Endothelial cell of umbilical vein (primary cell): ENCODE data around the gene TLE1. TPM values are rescaled to one million over a fixed set of nuclear protein-coding genes. Genes with fewer than 3 reads are reported as not detected.

Experiments used
- BruUV-seq: library from RNA; stranded (reverse); fragments of 400-500 nt; replicated peaks from 2 replicates; lab custom pipeline; 2021; lab: Mats Ljungman, UMichigan
- CTCF ChIA-PET: fragments of 300-600, 350-600 bp; sonication (Branson Sonifier 250); formaldehyde crosslinking; loops from one replicate; lab custom pipeline; 2021; ENCODE audit warnings: antibody characterized with exemption, inconsistent platforms; lab: Charles Lee
- POLR2A ChIA-PET: fragments of 300-600, 350-600 bp; sonication (Branson Sonifier 250); formaldehyde crosslinking; loops from one replicate; lab custom pipeline; 2021; ENCODE audit warnings: antibody characterized with exemption, inconsistent platforms; lab: Charles Lee
- DNase-seq: peaks from one replicate; pipeline ENCODE4 v3.0.0-alpha.2; 2011; ENCODE audit warnings: low read depth, low spot score
- FAIRE-seq: peaks from 2 replicates; lab custom pipeline; 2011; peaks lifted over from hg19 to GRCh38; lab: Jason Lieb, UNC
- H2AFZ ChIP-seq: 2 replicates; pipeline ENCODE4 v1.6.0; 2012; ENCODE audit warnings: low read depth, low read length, control low read depth, inconsistent platforms
- H3K27ac ChIP-seq: 2 replicates; pipeline ENCODE4 v1.5.1; 2011; ENCODE audit warnings: low read depth, mild to moderate bottlenecking, control low read depth, low read length, moderate library complexity; ENCODE audit not compliant: insufficient read depth
- H3K27me3 ChIP-seq, 2 experiments: 2 replicates each; pipeline versions ENCODE4 v1.6.0 to v1.6.1; 2011; ENCODE audit warnings: low read length in 2 of 2, mixed read lengths in 1 of 2; ENCODE audit not compliant: control insufficient read depth in 2 of 2, insufficient read depth in 2 of 2
- H3K36me3 ChIP-seq, 2 experiments: 2 replicates in 1 of 2; 3 replicates in 1 of 2; pipeline ENCODE4 v1.5.1; 2011; ENCODE audit warnings: low read length in 2 of 2, mild to moderate bottlenecking in 1 of 2, moderate library complexity in 1 of 2; ENCODE audit not compliant: control insufficient read depth in 2 of 2, insufficient read depth in 2 of 2; ENCODE audit errors: extremely low read depth in 1 of 2
- H3K4me1 ChIP-seq: 3 replicates; pipeline ENCODE4 v1.5.1; 2011; ENCODE audit warnings: mild to moderate bottlenecking, low read length; ENCODE audit not compliant: control insufficient read depth, insufficient read depth; ENCODE audit errors: extremely low read depth
- H3K4me2 ChIP-seq: 2 replicates; pipeline ENCODE4 v1.6.1; 2011; ENCODE audit warnings: low read length, control low read depth, mixed read lengths; ENCODE audit not compliant: insufficient read depth
- H3K4me3 ChIP-seq, 3 experiments: fragments of 200-600 bp in 1 of 3; sonication (generic), shearing (Covaris generic) in 1 of 3; replicated peaks in 1 of 3; 2 replicates each; pipeline ENCODE4 v1.5.1; 2011 to 2016; ENCODE audit warnings: control low read depth in 3 of 3, low read length in 3 of 3, mild to moderate bottlenecking in 2 of 3, inconsistent platforms in 1 of 3, low read depth in 1 of 3, moderate library complexity in 1 of 3; ENCODE audit not compliant: insufficient read depth in 1 of 3
- H3K79me2 ChIP-seq: 2 replicates; pipeline ENCODE4 v1.6.0; 2012; ENCODE audit warnings: low read length, inconsistent platforms; ENCODE audit not compliant: control insufficient read depth, insufficient read depth
- H3K9ac ChIP-seq: replicated peaks from 2 replicates; pipeline ENCODE3; 2011; ENCODE audit warnings: low read length, control low read depth; ENCODE audit not compliant: insufficient read depth; ENCODE audit errors: extremely low read depth
- H3K9me1 ChIP-seq: replicated peaks from 3 replicates; pipeline ENCODE4 v1.6.0; 2011; ENCODE audit warnings: mild to moderate bottlenecking, low read length; ENCODE audit not compliant: control insufficient read depth, insufficient read depth; ENCODE audit errors: extremely low read depth
- H3K9me3 ChIP-seq: replicated peaks from 2 replicates; pipeline ENCODE4 v1.5.1; 2012; ENCODE audit warnings: low read length, inconsistent platforms; ENCODE audit not compliant: control insufficient read depth, insufficient read depth
- H4K20me1 ChIP-seq: replicated peaks from 2 replicates; pipeline ENCODE3; 2011; ENCODE audit warnings: mild to moderate bottlenecking, low read length; ENCODE audit not compliant: control insufficient read depth, insufficient read depth; ENCODE audit errors: extremely low read depth
- CTCF ChIP-seq, 2 donors: IDR thresholded peaks; 1 replicate in 1 of 2; 2 replicates in 1 of 2; pipeline ENCODE4 v1.5.1; 2011; ENCODE audit warnings: low read length in 2 of 2, mild to moderate bottlenecking in 2 of 2, moderate library complexity in 2 of 2, control low read depth in 1 of 2, inconsistent platforms in 1 of 2, low read depth in 1 of 2; ENCODE audit not compliant: insufficient read depth in 1 of 2; ENCODE audit errors: extremely low read depth in 1 of 2
- EZH2 ChIP-seq: IDR thresholded peaks from 2 replicates; pipeline ENCODE4 v1.6.1; 2012; ENCODE audit warnings: borderline replicate concordance, low read depth, mild to moderate bottlenecking, moderate library complexity, low read length, inconsistent platforms; ENCODE audit not compliant: severe bottlenecking
- FOS ChIP-seq: IDR thresholded peaks from 2 replicates; pipeline ENCODE4 v1.6.1; 2011; ENCODE audit warnings: mild to moderate bottlenecking, low read length, moderate library complexity, borderline replicate concordance; ENCODE audit not compliant: insufficient read depth
- GATA2 ChIP-seq: IDR thresholded peaks from 2 replicates; pipeline ENCODE4 v1.7.0; 2011; ENCODE audit warnings: low read depth, mild to moderate bottlenecking, moderate library complexity, mixed read lengths, low read length; ENCODE audit not compliant: insufficient read length, insufficient read depth
- MYC ChIP-seq: IDR thresholded peaks from one replicate; pipeline ENCODE4 v1.6.1; 2011; ENCODE audit warnings: mild to moderate bottlenecking, low read depth, low read length
- POLR2AphosphoS5 ChIP-seq: IDR thresholded peaks from 2 replicates; pipeline ENCODE4 v1.6.1; 2012; ENCODE audit warnings: low read depth, mild to moderate bottlenecking, control low read depth, low read length, moderate library complexity; ENCODE audit not compliant: insufficient read depth
- dilution Hi-C: fragments of 300-500 bp; cut with MboI; formaldehyde crosslinking; loops from one replicate; pipeline ENCODE4 v1.15.0; 2019; ENCODE audit warnings: low sequenced_read_pairs; ENCODE audit not compliant: extremely low pct_ligation_motif_present
- intact Hi-C: fragments of 100-400 bp; cut with micrococcal nuclease; formaldehyde crosslinking; loops from one replicate; pipeline ENCODE4 v1.10.0; 2022
- polyA plus RNA-seq, 4 experiments: library from polyadenylated mRNA; depleted of rRNA in 3 of 4; stranded (reverse) in 3 of 4; unstranded in 1 of 4; fragments of >200 nt; gene quantifications; 2 replicates each; pipeline versions ENCODE4 v1.2.1 to v1.2.3, GENCODE V29; 2011 to 2012; ENCODE audit warnings: missing spikeins in 1 of 4
- total RNA-seq: library from RNA; stranded (reverse); gene quantifications from 2 replicates; pipeline ENCODE4 v1.2.3, GENCODE V29; 2021
- TF ChIP-seq, protein P1 (sequence below): IDR thresholded peaks from 2 replicates; pipeline ENCODE4 v1.6.1; 2011; ENCODE audit not compliant: insufficient read depth, insufficient read length

The TLE1 gene
- total and polyA plus RNA-seq, 2 donors (not counting 3 experiments of a cell fraction or from before 2014, with no cell fraction given) = 55.0 to 58.2 TPM

GRCh38 chr9:81540142-81540710 is 149.1 kb downstream of the TLE1 start:
- POLR2A ChIA-PET = no interaction called here
- Histone ChIP-seq H2AFZ (no peak overlapping the region), H3K4me1 (peaks cover 8% of the 10 kb centered on the region), H3K27me3 (no peaks in the 10 kb centered on the region), H3K36me3 (no peaks in the 10 kb centered on the region), H3K4me3 (no peak overlapping the region), H3K27ac (no peak overlapping the region), H3K79me2 (no peaks in the 10 kb centered on the region), H3K9ac (no peak overlapping the region), H3K9me3 (no peaks in the 10 kb centered on the region), H3K9me1 (no peaks in the 10 kb centered on the region), H4K20me1 (no peaks in the 10 kb centered on the region), H3K4me2 (no peak overlapping the region)
- dilution Hi-C loops (no loop called here), intact Hi-C loops (loop anchor here (5.0 kb wide), 2 partner anchors 57 to 147 kb away; partner anchors contain the start of gene TLE1)
- CTCF ChIA-PET = interaction anchor here (1.2 kb wide), 1 partner anchor 58 kb away, joined by 3 read pairs; no protein-coding TSS in a partner anchor
- no TSS peak for BruUV-seq
- FAIRE-seq (no peak), DNase-seq (no peak)
- TF ChIP-seq MYC = no peak

GRCh38 chr9:81539317-81539716 is 150.0 kb downstream of the TLE1 start:
- dilution Hi-C loops (no loop called here), intact Hi-C loops (no loop called here)

More at GRCh38 chr9:81539317-81539716, 150.0 kb downstream of the TLE1 start:
- no peak overlapping the region for H3K4me2 ChIP-seq
- no peaks in the 10 kb centered on the region for H3K36me3 ChIP-seq
- H3K4me3 ChIP-seq = no peak overlapping the region
- H3K9me3 ChIP-seq = no peaks in the 10 kb centered on the region
- H4K20me1 ChIP-seq = no peaks in the 10 kb centered on the region
- no peak overlapping the region for H3K9ac ChIP-seq
- FAIRE-seq = no peak
- no peak overlapping the region for H3K27ac ChIP-seq
- DNase-seq = no peak
- H3K27me3 ChIP-seq = no peaks in the 10 kb centered on the region
- CTCF ChIA-PET = interaction anchor here (0.6 to 1.2 kb wide), 2 partner anchors 59 to 552 kb away, joined by 3 read pairs; no protein-coding TSS in a partner anchor
- BruUV-seq = no TSS peak
- no peak overlapping the region for H2AFZ ChIP-seq
- no peaks in the 10 kb centered on the region for H3K9me1 ChIP-seq
- TF ChIP-seq GATA2 = no peak
- TF ChIP-seq POLR2AphosphoS5 = no peak
- no peak for TF ChIP-seq EZH2
- TF ChIP-seq, protein P1, sequence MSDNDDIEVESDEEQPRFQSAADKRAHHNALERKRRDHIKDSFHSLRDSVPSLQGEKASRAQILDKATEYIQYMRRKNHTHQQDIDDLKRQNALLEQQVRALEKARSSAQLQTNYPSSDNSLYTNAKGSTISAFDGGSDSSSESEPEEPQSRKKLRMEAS = no peak
- TF ChIP-seq MYC = no peak
- no peak for TF ChIP-seq CTCF (IDR thresholded peaks at IDR 0.05; ENCODE audit: extremely low read depth in 1 of 2, insufficient read depth in 1 of 2, low read depth in 1 of 2, low read length in 2 of 2)
- TF ChIP-seq FOS = no peak
- H3K4me1 ChIP-seq = peaks cover 8% of the 10 kb centered on the region
- POLR2A ChIA-PET = no interaction called here
- H3K79me2 ChIP-seq = no peaks in the 10 kb centered on the region
